GM18498 (cell line): ENCODE results near the gene KCNQ4.

Source experiments
- ATAC-seq: cut with Tn5 transposase; IDR thresholded peaks from one replicate; pipeline ENCODE4 v1.9.1; 2021; ENCODE audit warnings: mild to moderate bottlenecking, moderate library complexity; ENCODE audit not compliant: unreplicated experiment

Gene KCNQ4

DNA sequence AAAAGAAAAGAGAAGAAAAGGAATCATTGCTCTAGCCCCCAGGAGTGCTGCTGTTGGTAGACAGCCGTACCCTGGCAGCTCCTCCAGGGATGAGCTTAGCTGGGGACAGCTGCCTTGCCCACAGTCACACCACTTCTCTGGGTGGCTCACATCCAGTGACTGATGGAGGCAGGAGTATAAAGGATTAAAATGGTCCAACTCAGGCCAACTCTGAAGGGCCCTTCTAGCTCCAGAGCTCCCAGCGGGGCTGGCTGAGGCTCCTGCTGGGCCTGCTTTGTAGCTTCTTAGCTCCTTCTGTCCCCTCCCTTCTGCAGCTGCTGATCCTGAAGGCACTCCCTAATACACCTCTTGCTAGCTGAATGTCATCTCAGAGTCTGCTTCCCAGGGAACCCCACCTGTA is 74.2 kb downstream of the KCNQ4 start:
- no peak for ATAC-seq

DNA sequence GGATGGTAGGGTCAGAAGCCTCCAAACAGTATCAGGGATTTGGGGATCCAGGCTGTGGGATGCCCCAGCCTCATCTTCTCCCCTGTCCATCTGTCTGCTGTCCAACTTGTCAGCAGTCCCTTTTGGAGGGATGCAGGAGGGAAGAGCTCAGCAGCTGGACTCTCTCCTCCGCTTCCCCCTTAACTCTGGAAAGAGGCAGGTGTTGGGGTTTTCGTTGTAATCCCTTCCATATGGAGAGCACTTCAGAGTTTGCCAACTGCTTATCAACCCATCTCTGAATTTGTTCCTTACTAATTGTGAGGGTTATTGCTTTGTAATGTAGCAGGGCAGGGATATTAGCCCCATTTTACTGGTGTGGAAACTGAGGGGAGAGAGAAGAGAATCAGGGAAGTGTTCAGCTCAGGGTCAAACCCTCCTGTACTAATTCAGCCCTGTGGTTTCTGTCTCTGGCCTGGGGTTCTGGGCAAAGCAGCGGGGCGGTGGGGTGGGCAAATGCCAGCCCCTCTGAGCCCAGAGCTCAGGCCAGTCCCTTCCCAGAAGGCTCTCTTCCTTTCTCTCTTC is 75.3 kb downstream of the KCNQ4 start:
- no peak for ATAC-seq

DNA sequence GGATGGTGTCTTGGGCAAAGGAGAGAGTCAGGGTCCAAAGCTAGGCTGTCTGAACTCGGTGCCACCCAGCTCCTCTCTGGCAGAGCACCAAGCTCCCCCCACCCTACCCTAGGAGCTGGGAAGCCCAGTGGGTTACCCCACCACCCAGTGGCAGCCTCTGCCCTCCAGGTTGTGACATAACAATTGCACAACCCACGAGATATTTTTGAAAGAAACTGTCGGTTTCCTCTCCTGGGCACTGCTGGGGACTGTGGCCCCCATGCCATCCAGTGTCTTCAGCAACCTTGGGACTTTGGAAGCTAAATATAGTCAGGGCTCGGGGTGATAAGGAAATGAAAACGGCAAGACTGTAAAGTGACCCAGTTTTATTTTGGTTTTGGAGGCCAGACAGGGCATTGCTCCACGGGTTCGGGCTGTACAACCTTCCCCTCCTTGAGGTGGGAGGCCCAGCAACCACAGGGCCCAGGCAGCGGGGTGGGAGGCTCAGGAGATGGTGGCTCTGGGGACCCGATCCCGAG is 77.2 kb downstream of the KCNQ4 start:
- ATAC-seq, result no peak

DNA sequence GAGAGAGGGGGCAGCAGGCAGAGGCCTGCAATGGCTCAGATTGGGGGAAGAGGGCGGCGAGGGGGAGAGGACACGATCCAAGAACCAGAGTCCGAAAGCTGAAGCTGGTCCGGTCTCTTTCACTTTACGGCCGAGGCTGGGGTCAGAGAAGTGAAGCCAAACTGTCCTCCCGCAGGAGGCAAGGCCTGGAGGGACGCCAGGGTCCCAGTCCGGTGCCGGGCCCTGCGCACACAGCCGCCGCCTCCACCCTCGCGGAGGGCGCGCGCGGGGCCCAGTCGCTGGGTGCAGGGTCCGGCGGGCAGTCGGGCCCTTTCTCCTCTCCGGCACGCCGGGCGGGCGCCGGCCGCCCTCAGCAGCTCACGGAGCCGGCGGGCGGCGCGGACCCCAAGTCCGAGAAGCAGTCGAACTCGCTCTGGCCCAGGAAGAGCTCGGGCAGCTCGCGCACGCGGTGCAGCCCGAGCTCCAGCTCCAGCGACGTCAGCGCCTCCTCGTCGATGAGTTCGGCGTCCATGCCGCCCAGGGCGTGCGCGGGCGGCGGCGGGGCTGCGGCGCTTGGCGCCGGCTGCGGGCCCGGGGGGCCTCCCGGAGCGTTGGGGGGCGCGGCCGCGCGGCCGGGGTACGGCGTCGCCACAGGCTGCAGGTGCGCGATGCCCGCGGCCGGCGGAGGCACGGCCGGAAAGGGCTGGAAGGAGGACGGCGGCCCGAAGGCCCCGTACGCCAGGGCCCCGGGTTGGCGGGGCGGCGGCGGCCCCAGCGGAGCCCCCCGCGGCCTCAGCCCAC is 77.8 kb downstream of the KCNQ4 start:
- peak; percentile 10 for ATAC-seq

DNA sequence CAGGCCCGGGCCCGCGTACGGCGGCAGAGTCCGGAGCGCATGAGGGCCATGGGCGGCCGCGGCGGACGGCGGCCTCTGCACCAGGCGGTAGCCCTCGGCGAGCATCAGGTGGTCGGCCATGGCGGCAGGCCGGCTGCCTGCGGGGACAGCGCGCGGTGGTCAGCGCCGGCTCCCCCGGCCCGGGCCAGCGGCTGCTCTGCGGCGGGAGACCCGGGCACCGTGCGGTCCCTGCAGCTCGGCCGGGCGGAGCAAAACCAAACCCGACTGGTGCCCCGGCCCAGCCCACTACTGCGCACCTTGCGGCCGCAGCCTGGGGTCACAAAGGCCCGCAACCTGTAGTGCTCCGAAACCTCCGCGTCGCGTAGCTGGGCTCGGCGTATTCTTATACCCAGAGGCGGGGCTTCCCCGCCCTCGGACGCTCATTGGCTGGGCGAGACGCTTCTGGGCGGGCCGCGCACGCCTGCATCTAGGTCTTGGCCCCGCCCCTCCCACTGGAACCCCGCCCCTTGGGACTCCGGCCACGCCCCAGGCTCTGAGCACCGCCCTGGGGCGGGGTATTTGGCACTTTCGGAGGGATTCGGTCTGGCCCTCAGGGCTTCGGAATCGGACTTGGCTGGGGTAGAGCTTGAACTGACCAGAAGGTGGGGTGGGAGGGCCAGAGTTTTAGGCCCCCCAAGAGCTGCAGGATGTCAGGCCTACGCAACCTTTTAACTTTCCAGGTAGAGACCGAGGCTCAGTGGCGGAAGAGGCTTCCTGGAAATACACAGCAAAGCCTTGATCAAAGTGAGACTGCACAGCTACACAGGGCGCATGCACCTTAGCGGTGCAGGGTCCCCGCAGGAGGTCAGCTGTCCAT is 78.6 kb downstream of the KCNQ4 start, which contains the start of gene CITED4:
Gene CITED4, minus strand, starts transcription at position 356 of the 856 bp plus-strand sequence. Its CDS starts 236 bp downstream, at position 120.
- ATAC-seq, result peak; percentile 91

DNA sequence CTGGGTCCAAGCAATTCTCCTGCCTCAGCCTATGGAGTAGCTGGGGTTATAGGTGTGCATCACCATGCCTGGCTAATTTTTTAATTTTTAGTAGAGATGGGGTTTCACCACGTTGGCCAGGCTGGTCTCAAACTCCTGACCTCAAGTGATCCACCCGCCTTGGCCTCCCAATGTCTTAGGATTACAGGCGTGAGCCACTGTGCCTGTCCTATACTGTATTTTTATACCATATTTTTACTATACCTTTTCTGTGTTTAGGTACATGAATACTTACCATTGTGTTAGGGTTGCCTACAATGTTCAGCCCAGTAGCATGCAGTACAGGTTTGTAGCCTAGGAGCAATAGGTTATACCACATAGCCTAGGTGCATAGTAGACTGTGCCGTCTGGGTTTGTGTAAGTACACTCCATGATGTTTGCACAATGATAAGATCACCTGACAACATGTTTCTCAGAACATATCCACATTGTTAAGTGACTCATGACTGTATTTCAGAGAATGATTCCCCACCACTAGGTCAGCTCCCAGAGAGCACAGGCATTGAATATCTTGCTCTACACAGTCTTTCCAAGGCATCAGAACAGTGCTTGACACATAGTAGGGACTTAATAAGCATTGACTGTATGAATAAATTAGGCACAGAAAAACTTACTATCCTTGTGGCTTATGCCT is 84.6 kb downstream of the KCNQ4 start:
- no peak for ATAC-seq

DNA sequence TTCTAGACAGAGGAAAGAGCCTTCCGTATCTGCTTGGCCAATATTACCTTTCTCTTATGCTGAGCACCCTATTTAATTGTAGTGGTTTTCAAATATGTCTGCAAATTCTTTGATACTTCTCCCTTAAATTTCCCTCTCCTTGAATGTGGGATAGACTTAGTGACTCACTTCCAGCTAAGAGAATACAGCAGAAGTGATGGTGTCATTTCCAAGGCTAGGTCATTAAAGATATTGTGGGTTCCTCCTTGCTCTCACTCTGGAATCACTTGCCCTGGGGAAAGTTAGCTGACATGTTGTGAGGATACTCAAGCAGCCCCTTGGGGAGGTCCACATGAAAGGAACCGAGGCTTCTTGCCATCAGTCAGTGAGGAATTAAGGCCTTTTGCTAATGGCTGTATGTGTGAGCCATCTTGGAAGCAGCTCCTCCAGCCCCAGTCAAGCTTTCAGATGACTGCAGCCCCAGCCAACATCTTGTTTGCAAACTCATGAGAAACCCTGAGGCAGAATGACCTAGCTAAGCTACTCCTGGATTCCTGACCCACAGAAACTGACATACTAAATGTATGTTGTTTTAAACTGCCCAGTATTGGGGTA is 86.6 kb downstream of the KCNQ4 start:
- no peak for ATAC-seq

DNA sequence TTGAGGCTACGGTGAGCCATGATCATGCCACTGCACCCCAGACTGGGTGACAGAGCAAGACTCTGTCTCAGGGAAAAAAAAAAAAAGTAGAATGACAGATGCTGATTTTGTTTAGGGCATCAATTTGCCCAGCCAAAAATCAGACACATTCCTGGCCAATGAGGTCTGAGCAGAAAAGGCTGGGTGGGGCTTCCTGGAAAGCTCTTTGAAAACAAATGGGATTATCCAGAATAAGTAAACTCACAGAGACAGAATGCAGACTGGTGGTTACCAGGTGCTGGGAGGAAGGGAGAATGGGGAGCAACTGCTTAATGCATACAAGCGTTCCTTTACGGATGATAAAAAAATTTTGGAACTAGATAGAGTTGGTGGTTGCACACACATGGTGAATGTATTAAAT is 88.7 kb downstream of the KCNQ4 start:
- no peak for ATAC-seq

DNA sequence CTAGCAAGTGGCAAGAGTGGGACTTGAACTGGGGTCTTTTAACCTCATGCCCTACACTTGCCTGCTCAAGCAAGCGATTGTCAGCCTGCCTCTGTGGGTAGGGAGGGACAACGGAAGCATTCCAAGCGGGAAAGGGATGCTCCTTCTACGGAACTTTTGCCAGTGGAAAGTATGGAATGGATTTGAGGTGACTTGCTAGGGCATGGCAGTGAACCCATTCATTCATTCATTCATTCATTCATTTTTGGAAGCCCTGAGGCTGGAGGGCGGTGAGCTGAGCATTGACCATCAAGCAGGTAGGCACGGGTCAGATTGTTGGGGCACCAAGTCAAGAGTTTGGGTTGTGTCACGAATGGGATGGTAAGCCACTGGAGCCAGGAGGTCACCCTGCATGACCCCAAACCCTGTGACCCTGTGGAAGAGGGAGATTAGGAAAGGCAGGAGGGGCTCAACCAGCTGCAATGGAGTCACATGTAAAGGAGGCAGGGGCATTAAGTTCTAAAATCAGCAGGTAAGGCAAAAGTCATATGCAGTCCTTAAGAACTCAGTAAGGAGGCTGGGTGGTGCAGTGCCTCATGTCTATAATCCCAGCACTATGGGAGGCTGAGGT is 90.4 kb downstream of the KCNQ4 start:
- no peak for ATAC-seq

DNA sequence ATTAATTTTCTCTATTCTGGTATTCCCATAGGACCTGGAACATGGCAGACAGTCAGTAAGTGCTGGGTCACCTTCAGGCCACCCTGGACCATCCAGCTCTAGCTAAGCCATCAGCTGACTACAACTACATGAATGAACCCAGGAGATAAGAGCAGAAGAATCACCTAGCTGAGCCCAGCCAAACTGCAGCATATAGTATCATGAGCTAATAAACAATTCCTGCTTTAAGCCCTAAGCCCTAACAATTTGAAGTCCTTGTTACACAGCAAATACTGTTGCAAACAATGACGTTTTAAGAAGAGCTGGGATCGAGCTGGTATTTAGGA is 92.8 kb downstream of the KCNQ4 start:
- no peak for ATAC-seq

DNA sequence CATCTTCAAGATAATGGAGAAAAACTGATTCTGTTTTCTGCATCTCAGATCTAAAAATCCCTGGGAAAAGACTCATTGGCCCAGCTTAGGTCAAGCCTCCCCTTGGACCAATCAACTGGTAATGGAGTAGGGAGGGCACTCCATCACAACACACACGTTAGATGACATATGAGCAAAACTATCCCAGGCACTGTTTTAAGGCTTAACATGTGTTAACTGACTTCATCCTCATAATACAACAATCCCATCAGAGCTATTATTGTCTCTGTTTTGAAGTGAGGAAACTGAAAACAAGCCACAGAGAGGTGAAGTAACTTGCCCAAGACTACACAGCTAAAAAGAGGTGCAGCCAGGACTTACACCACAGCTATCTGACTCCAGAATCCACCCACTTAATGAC is 93.3 kb downstream of the KCNQ4 start:
- ATAC-seq, result no peak

DNA sequence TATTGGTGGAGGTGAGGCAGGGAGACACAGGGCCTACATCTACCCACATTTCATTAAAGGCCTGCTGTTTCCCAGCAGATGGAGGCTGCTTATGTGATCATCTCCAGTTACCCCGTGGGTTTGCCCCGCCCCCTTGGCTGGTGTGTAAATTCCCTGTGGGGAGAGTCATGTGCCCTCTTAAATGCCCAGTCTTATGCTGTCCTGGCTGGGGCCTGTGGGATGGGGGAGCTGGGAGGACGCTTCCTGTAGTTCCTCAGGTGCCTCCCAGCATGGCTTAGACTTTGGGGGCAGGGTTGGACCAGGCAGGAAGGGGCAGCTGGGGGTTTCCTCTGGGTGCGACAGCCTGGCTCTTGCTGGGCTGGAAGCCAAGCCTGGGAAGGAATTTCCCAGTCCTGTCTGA is 94.1 kb downstream of the KCNQ4 start:
- no peak for ATAC-seq

DNA sequence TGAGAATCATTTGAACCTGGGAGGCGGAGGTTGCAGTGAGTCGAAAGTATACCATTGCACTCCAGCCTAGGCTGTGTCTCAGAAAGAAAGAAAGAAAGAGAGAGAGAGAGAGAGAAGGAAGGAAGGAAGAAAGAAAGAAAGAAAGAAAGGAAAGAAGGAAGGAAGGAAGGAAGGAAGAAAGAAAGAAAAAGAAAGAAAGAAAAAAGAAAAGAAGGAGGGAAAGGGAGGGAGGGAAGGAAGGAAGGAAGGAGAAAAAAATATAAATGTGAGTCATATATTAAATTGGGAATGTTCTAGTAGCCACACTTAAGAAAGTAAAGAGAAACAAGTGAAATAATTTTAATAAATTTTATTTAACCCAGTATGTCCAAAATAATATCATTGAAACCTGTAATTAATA is 95.3 kb downstream of the KCNQ4 start:
- no peak for ATAC-seq

DNA sequence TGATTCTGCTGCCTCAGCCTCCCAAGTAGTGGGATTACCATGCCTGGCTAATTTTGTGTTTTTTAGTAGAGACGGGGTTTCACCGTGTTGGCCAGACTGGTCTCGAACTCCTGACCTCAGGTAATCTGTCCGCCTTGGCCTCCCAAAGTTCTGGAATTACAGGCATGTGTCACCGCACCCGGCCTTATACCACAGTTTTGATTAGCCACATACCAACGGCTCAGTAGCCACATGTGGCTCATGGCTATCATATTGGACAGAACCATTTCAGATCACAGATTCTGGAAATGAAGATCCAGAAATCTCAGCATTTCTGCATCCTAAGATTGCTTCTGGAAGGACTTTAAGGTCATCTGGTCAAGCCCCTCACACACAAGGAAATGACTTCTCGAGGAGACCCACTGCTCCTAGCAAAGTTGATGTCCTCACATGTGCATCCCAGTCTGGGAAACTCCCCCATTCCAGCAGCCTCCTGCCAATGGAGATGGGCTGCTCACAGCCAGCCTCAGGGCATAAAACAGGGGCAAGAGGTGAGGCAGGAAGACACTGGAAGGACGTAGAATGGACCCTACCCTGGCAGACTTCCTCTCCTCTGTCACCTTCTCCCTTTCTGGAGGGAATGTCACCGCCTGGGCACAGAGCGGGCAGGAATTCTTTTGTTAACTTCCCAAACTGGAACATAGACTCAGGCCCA is 96.0 kb downstream of the KCNQ4 start:
- no peak for ATAC-seq

DNA sequence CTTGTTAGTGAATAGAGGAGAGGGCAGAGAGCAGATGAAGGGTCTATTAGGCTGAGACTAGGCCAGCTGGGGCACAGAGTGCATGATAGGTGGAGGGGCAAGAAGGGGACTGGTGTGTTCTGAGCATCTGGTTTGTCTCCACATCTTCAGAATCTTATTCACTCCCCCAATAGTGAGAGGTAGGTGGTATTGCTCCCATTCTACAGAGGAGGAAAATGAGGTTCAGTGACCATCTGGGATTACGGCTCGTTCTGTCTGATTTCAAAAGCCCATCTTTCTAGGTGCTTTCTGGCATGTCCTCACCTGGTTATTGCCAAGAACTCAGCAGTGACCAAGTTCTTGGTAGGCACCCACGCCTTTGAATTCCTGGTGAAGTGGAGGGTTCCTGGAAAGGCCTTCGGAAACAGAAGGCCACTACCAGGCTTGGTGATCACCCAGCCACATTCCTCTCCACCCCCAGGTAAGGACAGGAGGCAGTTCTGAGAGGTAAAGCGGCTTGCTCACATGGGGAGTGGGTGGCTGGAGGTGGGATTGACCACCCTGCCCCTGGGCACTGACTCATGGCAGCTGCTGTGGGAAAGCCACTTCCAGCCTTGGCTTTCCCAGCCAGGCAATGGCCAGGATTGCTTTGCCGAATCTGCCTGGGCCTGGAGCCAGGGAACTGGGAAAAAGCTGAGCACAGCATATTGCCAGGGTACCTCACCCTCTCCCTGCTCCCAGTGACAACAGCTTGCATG is 97.4 kb downstream of the KCNQ4 start:
- no peak for ATAC-seq

DNA sequence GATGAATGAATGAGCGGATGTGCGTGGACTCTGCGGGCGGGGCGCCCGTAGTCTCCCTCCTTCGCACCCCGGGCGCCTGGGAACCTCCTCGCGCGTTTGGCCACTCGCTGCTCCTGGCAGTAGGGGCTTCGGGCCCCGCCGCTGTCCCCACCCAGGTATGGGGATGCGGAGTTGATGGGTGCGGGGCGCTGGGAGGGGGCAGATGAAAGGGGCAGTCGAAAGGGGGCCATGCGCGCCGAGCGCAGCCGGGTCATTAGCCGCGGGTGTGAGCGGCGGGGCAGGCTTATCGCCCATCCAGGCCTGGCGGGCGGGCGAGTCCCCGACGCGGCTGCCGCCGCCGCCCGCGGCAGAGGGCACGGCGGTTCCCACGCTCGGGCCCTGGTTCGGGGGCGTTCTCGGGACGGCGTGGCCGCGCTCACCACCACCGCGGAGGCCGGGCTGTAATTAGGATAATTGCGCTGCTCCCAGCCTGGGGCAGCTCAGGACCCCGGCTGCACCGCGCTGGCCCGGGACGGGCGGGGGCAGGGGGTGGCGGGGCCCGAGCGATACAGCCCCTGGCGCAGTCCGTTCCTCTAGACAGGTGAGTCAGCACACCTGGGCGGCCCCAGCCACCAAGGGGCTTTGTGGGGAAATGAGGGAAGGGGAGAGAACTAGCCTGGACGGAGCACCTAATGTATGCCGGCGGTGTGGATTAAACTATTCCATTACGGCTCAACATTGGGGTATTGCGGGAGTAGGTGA is 100.6 kb downstream of the KCNQ4 start:
- ATAC-seq, result no peak

DNA sequence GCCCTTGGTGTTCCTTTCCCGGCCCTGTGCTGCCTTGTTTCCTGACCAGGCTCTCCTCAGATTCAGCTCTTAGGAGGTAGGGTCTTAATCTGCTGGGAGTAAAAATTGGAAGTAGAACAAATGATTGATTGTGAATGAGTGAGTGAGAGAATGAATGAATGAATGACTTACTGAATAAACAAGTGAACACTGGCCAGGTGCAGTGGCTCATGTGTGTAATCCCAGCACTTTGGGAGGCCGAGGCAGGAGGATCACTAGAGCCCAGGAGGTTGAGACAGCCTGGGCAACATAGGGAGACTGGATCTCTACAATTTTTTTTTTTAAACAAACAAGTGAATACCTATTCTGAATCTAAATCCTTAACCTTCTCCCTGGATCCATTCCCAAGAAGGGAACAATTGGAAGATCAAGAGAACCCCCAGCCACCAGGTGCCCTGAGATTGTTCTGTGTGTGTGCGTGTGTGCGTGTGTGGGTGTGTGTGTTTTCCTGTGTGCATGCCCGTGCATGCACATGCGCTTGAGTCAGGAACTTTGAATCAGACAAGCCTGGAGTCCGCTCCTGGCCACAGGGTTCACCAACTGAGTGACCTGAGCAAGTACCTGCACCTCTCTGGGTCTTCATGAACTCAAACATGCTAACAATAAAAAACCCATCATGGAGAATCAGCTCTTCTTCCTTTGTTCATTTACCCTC is 102.9 kb downstream of the KCNQ4 start:
- no peak for ATAC-seq

DNA sequence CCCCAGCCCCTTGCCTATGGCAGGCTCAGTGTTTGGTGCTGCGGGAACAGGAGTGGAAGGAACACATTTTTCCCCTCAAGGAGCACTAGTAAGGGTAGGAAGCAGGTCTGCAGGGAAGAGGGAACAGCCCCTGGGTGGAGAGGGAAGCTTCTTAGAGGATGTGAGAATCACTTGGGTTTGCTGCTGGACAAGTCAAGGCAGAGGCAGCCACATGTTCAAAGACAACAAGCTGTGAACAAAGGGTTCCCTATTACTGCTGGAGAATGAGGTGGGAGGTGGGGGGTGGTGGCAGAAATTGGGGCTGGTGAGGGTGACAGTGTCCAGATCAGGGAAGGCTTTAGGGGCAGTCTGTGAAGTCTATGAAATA is 103.4 kb downstream of the KCNQ4 start:
- no peak for ATAC-seq
